Bone marrow (tissue), 2 donors: ENCODE results near the gene PTK7.
A peak's percentile ranks its signal among the peaks of the same experiment; 100 is the strongest.
"Not testable (repeated sequence)": the region's sequence is repeated elsewhere in the genome, so short reads cannot be mapped to it uniquely, and the experiment has no call there.

Experiments
- DNase-seq, 2 donors: peaks; one replicate each; lab custom pipeline; 2025; lab: John Stamatoyannopoulos, UW

Gene PTK7

DNA sequence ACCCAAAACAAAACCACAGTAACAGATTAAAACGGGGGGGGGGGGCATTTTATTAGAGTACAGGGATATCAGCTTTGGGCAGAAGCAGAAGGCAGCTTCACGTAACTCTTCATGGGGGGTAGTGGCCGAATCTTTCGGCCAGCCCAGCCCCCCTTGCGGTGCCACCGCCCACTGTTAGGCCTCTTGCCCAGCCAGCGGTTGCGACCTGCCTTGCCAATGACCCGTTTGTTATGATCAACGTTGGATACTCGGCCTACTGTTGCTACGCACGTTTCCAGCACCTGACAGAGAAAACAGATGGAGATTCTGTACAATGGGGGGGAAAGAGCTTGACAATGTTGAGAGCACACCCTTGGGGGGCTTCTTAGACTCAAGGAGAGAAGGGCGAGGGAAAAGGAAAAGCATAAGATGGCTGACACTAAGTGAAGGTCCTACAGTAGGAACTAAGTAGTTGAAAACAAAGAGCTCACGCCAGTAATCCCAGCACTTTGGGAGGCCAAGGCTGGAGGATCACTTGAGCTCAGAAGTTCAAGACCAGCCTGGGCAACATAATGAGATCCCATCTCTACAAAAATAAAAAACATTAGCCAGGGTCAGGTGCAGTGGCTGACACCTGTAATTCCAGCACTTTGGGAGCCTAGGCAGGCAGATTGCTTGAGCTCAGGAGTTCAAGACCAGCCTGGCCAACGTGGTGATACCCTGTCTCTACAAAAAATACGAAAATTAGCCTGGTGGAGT, 21.7 kb upstream of the PTK7 start:
- no peak for DNase-seq

- no peak for DNase-seq
Observed at GRCh38 chr6:43055966-43056365, 20.1 kb upstream of the PTK7 start.

DNA sequence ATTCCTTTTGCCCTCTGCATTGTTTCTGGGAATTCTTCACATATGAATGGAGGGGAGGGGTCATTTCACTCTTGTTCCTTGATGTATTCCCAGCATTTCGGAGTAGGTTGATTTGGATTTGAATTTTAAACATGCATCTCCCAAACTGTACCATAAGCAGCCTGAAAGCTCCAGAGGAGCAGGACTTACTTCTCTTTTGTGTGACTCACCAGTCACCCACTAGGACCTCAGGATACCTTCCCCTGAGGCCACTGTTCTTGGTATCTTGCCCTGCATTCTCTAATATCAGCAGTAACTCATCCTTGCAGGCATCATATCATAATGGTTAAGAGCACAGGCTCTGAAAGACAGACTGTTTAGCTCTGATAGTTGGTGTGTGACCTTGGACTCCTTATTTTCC, 17.6 kb upstream of the PTK7 start:
- no peak for DNase-seq

GRCh38 chr6:43059168-43060033, 16.7 kb upstream of the PTK7 start, which contains the start of the genes KLC4 and MRPL2:
Gene KLC4 (plus strand): TSS chr6:43059631. CDS start chr6:43061336, 1,705 bp downstream.
Gene MRPL2 (minus strand): TSS chr6:43059434. CDS start chr6:43059381, 53 bp downstream.
- DNase-seq = peak; percentile 94 to 98

DNA sequence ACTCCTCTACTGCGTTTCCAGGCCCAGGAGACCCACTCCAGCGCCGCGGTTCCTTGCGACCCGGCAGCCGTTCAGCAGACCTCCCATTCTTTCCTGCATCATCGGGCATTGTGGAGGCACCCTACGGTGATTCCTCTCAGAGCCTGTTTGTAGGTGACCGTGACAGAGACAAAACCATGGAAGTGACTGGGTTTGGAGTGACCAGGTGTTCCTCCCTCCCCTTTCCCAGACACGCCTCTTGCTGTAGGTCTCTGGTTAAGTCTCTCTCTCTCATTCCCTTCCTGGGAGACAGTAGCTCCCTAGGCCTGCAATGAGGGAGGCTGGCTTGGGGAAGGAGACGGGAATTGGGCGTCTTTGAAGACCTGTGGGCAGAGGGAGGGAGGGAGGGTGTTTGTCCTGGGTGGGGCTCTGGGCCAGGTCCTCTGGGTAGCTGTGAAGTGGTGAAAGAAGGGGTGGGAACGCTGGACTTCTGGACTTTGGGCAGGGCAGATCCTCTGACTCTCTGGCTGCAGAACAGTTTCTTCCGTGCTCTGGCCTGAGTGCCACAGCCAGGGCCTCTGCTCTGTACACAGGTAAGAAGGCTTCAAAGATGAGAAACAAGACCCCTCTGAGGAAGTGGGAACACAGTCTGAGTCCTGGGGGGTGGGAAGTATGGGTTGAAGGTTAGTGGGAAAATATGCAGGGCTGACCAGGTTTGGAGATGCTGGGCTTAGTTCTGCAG, 15.9 kb upstream of the PTK7 start:
- no peak for DNase-seq

- DNase-seq = no peak
Observed at GRCh38 chr6:43060755-43061633, 15.1 kb upstream of the PTK7 start.

- DNase-seq = no peak
Observed at GRCh38 chr6:43061861-43062260, 14.3 kb upstream of the PTK7 start.

DNA sequence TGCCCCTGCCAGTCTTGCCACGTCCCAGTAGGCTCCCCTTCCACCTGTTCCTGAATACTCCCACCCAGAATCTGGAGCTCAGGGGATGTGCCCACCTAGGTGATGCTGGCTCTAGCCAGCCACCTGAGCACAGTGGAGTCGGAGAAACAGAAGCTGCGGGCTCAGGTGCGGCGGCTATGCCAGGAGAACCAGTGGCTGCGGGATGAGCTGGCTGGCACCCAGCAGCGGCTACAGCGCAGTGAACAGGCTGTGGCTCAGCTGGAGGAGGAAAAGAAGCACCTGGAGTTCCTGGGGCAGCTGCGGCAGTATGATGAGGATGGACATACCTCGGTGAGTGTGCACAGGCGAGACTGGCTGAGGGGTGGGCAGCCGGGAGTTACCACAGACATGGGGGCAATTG, 13.3 kb upstream of the PTK7 start:
- no peak for DNase-seq

DNA sequence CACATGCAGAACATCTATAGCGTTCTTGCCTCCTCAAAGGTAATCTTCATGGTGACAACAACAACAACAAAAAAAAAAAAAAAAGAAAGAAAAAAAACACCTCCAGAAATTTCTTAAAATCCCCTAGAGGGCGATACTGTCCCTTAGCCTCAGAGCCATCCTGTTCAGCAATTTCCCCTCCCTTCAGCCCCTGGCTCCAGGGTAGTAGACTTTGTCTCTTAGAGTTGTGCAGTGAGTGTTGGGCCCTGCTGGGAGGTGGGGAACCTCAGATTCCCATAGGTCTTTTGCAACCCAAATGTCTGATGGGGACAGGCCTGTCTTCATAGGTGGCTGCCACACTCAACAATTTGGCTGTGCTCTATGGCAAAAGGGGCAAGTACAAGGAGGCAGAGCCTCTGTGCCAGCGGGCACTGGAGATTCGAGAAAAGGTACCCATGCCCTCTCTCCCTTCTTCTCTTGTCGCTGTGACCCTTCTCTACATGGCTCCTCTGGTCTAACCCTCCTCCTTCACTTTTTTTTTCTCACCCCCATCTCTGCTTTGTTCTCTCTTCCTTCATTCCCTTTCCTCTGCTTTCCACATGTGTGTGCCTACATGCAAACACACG, 6.0 kb upstream of the PTK7 start:
- DNase-seq = peak in 1 of 2 donors; percentile 27

- DNase-seq = no peak
Observed at GRCh38 chr6:43074847-43075669, 1.1 kb upstream of the PTK7 start.

- no peak for DNase-seq
Observed at GRCh38 chr6:43076464-43077332, 584 bp downstream of the PTK7 start.

DNA sequence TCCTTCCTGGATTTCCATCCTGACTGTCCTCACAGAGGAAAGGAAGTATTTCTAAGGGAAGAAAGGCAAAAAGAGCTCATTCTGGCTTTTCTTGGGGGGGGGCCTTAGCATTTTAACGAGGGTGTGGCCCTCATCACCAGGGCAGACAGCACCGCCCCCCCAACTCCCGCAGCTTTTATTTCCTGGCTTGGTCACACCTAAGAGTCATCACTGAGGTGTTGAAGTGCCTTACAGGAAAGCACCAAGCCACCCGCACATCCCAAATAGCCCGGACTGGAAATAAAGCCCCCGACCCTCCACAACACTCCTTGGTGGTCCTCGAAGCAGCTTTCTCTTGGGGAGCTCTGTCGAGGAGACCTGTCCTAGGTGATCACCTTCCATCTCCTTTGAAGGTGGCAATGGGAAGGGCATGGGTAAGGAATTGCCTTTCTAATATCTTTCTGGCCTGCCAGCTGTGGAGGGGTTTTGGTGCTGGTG, 1.3 kb downstream of the PTK7 start:
- no peak for DNase-seq

DNA sequence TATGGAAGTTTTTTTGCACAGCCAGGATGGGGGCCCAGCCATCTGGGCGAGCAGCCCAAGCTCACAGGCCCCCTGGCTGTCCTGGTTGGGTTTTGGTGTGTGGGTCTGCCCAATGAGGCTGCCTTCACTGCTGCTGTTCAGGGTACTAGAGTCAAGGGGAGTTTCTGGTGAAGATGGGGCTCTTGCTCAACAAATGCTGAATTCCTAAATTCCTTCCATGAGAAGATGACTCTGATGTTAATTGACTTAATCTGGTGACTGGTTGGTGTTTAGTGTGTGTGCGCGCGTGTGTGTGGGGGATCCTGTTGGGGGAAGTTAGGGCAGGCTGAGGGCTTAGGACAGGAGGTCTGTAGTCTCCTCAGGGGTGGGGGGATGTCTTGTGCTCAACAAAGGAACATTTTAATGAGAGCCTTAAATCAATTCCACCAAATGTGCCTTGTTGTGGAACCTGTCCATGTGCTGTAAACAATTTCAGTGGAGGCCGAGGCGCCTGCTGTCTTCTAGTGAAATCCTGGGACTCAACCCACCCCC, 1.9 kb downstream of the PTK7 start:
- DNase-seq = no peak

- DNase-seq = no peak
Observed at GRCh38 chr6:43078691-43079090, 2.6 kb downstream of the PTK7 start.

- DNase-seq = no peak
Observed at GRCh38 chr6:43081043-43081442, 4.9 kb downstream of the PTK7 start.

GRCh38 chr6:43081922-43082321, 5.8 kb downstream of the PTK7 start:
- DNase-seq = not testable (repeated sequence)

DNA sequence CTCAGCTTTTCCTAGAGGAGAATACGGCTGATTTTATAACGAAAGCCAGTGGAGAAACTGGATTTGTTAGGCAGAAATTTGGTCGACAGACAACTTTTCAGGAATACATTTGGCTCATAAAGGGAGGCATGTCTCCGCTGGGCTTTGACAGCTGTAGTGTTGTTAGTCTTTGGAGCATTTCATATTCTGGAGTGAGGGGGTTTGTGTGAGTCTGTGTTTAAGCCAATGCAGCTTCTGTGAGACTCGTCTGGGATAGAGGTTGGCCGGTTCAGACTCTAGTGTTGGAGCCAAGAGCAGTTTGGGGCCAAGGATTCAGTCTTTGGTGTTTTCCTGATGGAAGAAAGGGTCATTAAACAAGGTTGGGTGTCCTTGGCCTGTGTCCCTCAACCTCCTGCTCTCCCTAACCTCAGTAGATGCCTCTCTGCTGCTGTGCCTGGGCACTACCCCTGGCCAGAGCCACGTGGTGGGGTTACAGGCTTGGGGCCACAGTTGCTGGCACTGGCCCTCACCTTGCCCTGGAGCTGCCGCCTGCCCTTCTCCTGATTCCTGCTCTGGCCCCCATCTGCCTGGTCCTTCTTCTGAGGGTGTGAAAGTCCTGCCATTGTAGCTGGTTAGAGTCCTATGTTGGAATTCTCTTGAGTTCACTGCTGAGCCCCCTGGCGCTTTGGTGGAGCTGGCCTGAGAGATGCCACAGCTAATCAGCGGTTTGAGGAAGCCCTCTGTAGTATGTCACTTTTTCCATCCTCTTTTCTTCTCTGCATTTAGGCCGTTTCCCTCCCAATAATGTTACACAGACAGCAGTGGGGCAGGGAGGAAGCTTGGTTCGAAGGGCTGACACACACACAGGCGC, 6.9 kb downstream of the PTK7 start:
- no peak for DNase-seq
